GM12892 (cell line): ENCODE measurements around the gene TM9SF4.

Experiments used
- POLR2A ChIP-seq: IDR thresholded peaks from 2 replicates; pipeline ENCODE4 v1.6.1; 2011; ENCODE audit warnings: low read depth, low read length, control low read depth
- POLR2AphosphoS5 ChIP-seq: IDR thresholded peaks from 2 replicates; pipeline ENCODE4 v1.6.1; 2011; ENCODE audit warnings: low read depth, low read length, control low read depth
- TAF1 ChIP-seq: IDR thresholded peaks from 2 replicates; pipeline ENCODE4 v1.6.1; 2011; ENCODE audit warnings: low read depth, mild to moderate bottlenecking, control low read depth, low read length, borderline replicate concordance

GRCh38 chr20:32204205-32205109, 94.9 kb downstream of the TM9SF4 start:
- TF ChIP-seq POLR2AphosphoS5: no peak
- no peak for TF ChIP-seq POLR2A
- TF ChIP-seq TAF1: no peak
